Stomach (tissue), 4 donors: ENCODE measurements around the gene SETD1B.

Source experiments
- POLR2AphosphoS5 ChIP-seq, 3 donors: sonication (generic); formaldehyde crosslinking; IDR thresholded peaks; one replicate each; pipeline ENCODE4 v1.6.1; 2016; ENCODE audit warnings: antibody characterized with exemption in 3 of 3
- TF ChIP-seq, protein P1 (sequence below), 7 experiments: fragments of 450-650 bp in 4 of 7; fragments of 200-600 bp in 3 of 7; sonication (generic) in 3 of 7; IDR thresholded peaks; one replicate each; pipeline ENCODE4 v1.5.1; 2016 to 2019; ENCODE audit warnings: antibody characterized with exemption in 7 of 7, control low read depth in 2 of 7, mild to moderate bottlenecking in 1 of 7

DNA sequence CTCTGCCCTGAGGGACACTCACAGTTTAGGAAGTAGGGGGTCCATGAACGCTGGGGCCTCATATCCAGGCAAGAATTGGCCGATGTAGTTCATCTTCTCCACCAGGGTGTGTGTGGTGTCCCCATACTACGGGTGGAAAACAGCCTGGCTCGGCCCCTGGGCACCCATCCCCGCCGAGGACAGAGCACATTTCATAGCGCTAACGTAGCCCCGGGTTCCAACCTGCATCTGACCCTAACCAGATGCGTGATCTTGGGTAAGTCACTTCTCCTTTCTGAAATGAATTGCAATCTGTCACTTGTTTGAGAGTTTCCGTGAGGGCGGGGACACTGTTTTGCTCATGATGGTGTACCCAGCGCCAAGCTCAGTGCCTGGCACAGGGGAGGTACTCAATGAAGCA lies 45.9 kb downstream of the SETD1B start:
- TF ChIP-seq, protein P1, sequence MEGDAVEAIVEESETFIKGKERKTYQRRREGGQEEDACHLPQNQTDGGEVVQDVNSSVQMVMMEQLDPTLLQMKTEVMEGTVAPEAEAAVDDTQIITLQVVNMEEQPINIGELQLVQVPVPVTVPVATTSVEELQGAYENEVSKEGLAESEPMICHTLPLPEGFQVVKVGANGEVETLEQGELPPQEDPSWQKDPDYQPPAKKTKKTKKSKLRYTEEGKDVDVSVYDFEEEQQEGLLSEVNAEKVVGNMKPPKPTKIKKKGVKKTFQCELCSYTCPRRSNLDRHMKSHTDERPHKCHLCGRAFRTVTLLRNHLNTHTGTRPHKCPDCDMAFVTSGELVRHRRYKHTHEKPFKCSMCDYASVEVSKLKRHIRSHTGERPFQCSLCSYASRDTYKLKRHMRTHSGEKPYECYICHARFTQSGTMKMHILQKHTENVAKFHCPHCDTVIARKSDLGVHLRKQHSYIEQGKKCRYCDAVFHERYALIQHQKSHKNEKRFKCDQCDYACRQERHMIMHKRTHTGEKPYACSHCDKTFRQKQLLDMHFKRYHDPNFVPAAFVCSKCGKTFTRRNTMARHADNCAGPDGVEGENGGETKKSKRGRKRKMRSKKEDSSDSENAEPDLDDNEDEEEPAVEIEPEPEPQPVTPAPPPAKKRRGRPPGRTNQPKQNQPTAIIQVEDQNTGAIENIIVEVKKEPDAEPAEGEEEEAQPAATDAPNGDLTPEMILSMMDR (IDR thresholded peaks at IDR 0.05): no peak
- no peak for TF ChIP-seq POLR2AphosphoS5 (IDR thresholded peaks at IDR 0.05)
